OCI-LY7 (cell line): ENCODE measurements around the gene MROH9. TPM values are rescaled to one million over a fixed set of nuclear protein-coding genes. Genes with fewer than 3 reads are reported as not detected.

Experiments
- BruUV-seq: library from RNA; stranded (reverse); fragments of 400-500 nt; replicated peaks from 2 replicates; lab custom pipeline; 2021; lab: Mats Ljungman, UMichigan
- CTCF ChIA-PET: fragments of 300-600 bp; sonication (Branson Sonifier 250); formaldehyde crosslinking; loops from one replicate; lab custom pipeline; 2022; ENCODE audit warnings: antibody characterized with exemption; ENCODE audit not compliant: unreplicated experiment; lab: Charles Lee
- POLR2A ChIA-PET: fragments of 300-600 bp; sonication (Branson Sonifier 250); formaldehyde crosslinking; loops from one replicate; lab custom pipeline; 2022; ENCODE audit warnings: antibody characterized with exemption; lab: Charles Lee
- DNase-seq: peaks from one replicate; pipeline ENCODE4 v3.0.0-alpha.2; 2015; ENCODE audit warnings: low spot score
- H2AFZ ChIP-seq: fragments of 200-600 bp; sonication (generic), shearing (Covaris generic); 2 replicates; pipeline ENCODE4 v1.6.1; 2014; ENCODE audit warnings: mild to moderate bottlenecking, antibody characterized with exemption, low read length, moderate library complexity
- H3K27ac ChIP-seq: fragments of 200-600 bp; sonication (generic); 2 replicates; pipeline ENCODE4 v1.5.1; 2014; ENCODE audit warnings: mixed run types, low read depth, mild to moderate bottlenecking, moderate library complexity, low read length, inconsistent platforms; ENCODE audit not compliant: poor library complexity, severe bottlenecking
- H3K36me3 ChIP-seq: fragments of 200-600 bp; sonication (generic); 2 replicates; pipeline ENCODE4 v1.6.1; 2014; ENCODE audit warnings: mild to moderate bottlenecking, antibody characterized with exemption, low read length, moderate library complexity, mixed read lengths; ENCODE audit not compliant: insufficient read depth
- H3K4me1 ChIP-seq: fragments of 200-600 bp; sonication (generic); 2 replicates; pipeline ENCODE4 v1.5.1; 2014; ENCODE audit warnings: mild to moderate bottlenecking, low read length; ENCODE audit not compliant: insufficient read depth, poor library complexity, severe bottlenecking
- H3K4me2 ChIP-seq: fragments of 200-600 bp; sonication (generic); 2 replicates; pipeline ENCODE4 v1.6.1; 2014; ENCODE audit warnings: mild to moderate bottlenecking, low read length
- H3K4me3 ChIP-seq: fragments of 200-600 bp; sonication (generic); 2 replicates; pipeline ENCODE4 v1.5.1; 2014; ENCODE audit warnings: mild to moderate bottlenecking, low read depth, low read length; ENCODE audit not compliant: poor library complexity, severe bottlenecking
- H3K79me2 ChIP-seq: fragments of 200-600 bp; sonication (generic); 2 replicates; pipeline ENCODE4 v1.6.1; 2016; ENCODE audit warnings: low read depth, mild to moderate bottlenecking, low read length, moderate library complexity, mixed read lengths; ENCODE audit not compliant: insufficient read depth
- H3K9me2 ChIP-seq: fragments of 200-600 bp; sonication (generic); 2 replicates; pipeline ENCODE4 v1.6.1; 2016; ENCODE audit warnings: mild to moderate bottlenecking, low read length, mixed read lengths; ENCODE audit not compliant: insufficient read depth
- H3K9me3 ChIP-seq: fragments of 200-600 bp; sonication (generic); 2 replicates; pipeline ENCODE4 v1.6.1; 2014; ENCODE audit warnings: mild to moderate bottlenecking, mixed run types, low read length, mixed read lengths
- H4K20me1 ChIP-seq: fragments of 200-600 bp; sonication (generic); 2 replicates; pipeline ENCODE4 v1.6.1; 2014; ENCODE audit warnings: mild to moderate bottlenecking, antibody characterized with exemption, low read length, moderate library complexity, mixed read lengths; ENCODE audit not compliant: insufficient read depth
- EZH2phosphoT487 ChIP-seq: fragments of 200-600 bp; sonication (generic); IDR thresholded peaks from 2 replicates; pipeline ENCODE4 v1.6.1; 2018; ENCODE audit warnings: low read depth, borderline replicate concordance, mild to moderate bottlenecking, mixed run types, antibody characterized with exemption, low read length, moderate library complexity, mixed read lengths
- intact Hi-C: fragments of 100-400 bp; cut with micrococcal nuclease; formaldehyde crosslinking; loops from one replicate; pipeline ENCODE4 v1.10.0; 2022; ENCODE audit not compliant: unreplicated experiment
- total RNA-seq, 2 experiments: library from RNA; depleted of rRNA in 1 of 2; stranded (reverse); fragments of >200 nt in 1 of 2; shearing (Covaris generic) in 1 of 2; gene quantifications; 2 replicates each; pipeline ENCODE4 v1.2.3, GENCODE V29; 2014 to 2022
- TF ChIP-seq, protein P1 (sequence below): fragments of 200-600 bp; sonication (generic); conservative IDR thresholded peaks from 2 replicates; pipeline ENCODE4 v1.5.1; 2014; ENCODE audit warnings: mild to moderate bottlenecking, antibody characterized with exemption, low read length, moderate library complexity, mixed read lengths

The MROH9 gene
- total RNA-seq, 2 experiments from 2014 or later, result not detected

- H3K4me3 ChIP-seq, result no peak overlapping the region
- H3K4me1 ChIP-seq, result no peaks in the 10 kb centered on the region
- no peaks in the 10 kb centered on the region for H3K9me2 ChIP-seq
- H4K20me1 ChIP-seq, result no peaks in the 10 kb centered on the region
- CTCF ChIA-PET, result no interaction called here
- H3K79me2 ChIP-seq, result no peaks in the 10 kb centered on the region
- no peak overlapping the region for H3K4me2 ChIP-seq
- TF ChIP-seq, protein P1, sequence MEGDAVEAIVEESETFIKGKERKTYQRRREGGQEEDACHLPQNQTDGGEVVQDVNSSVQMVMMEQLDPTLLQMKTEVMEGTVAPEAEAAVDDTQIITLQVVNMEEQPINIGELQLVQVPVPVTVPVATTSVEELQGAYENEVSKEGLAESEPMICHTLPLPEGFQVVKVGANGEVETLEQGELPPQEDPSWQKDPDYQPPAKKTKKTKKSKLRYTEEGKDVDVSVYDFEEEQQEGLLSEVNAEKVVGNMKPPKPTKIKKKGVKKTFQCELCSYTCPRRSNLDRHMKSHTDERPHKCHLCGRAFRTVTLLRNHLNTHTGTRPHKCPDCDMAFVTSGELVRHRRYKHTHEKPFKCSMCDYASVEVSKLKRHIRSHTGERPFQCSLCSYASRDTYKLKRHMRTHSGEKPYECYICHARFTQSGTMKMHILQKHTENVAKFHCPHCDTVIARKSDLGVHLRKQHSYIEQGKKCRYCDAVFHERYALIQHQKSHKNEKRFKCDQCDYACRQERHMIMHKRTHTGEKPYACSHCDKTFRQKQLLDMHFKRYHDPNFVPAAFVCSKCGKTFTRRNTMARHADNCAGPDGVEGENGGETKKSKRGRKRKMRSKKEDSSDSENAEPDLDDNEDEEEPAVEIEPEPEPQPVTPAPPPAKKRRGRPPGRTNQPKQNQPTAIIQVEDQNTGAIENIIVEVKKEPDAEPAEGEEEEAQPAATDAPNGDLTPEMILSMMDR, result no peak
- no peak for TF ChIP-seq EZH2phosphoT487
- no peaks in the 10 kb centered on the region for H3K36me3 ChIP-seq
- intact Hi-C loops, result no loop called here
- no peak overlapping the region for H2AFZ ChIP-seq
- POLR2A ChIA-PET, result interaction anchor here (0.7 kb wide), 1 partner anchor 195 kb away, joined by 4 read pairs; no protein-coding TSS in a partner anchor
- H3K27ac ChIP-seq, result no peak overlapping the region
- H3K9me3 ChIP-seq, result no peaks in the 10 kb centered on the region
- no peak for DNase-seq
- BruUV-seq, result no TSS peak
These were observed 58.4 kb downstream of the MROH9 start for GRCh38 chr1:170993717-170994116.

DNA sequence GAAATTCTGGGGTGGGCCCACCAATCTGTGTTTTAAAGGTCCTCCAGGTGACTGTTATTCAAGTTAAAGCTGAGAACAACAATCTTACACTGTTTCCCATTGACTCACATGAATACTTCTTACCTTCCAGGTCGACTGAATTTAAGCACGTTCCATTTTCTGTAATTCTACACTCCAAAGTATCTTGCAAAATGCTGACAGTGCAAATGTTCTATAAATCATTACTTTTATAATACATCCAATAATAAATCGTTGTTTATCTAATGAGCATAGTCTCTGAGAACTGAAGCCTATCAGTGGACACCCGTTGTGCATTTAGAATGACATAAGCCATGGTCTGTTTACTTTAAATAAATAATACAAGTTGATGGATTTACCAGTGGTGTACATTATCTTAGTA, 79.5 kb downstream of the MROH9 start:
- no peaks in the 10 kb centered on the region for H3K4me1 ChIP-seq
- intact Hi-C loops, result no loop called here

GRCh38 chr1:171017426-171017825, 82.1 kb downstream of the MROH9 start:
- ChIA-PET CTCF (no interaction called here), POLR2A (interaction anchor here (0.6 kb wide), 1 partner anchor 335 kb away, joined by 3 read pairs; no protein-coding TSS in a partner anchor)
- intact Hi-C loops, result no loop called here
- Histone ChIP-seq H2AFZ (no peak overlapping the region), H3K79me2 (no peaks in the 10 kb centered on the region), H3K4me2 (no peak overlapping the region), H3K36me3 (no peaks in the 10 kb centered on the region), H4K20me1 (no peaks in the 10 kb centered on the region), H3K9me2 (no peaks in the 10 kb centered on the region), H3K4me3 (no peak overlapping the region), H3K4me1 (no peaks in the 10 kb centered on the region), H3K27ac (no peak overlapping the region), H3K9me3 (no peaks in the 10 kb centered on the region)
- DNase-seq, result no peak
- TF ChIP-seq, protein P1, result no peak
- TF ChIP-seq EZH2phosphoT487, result no peak
- no TSS peak for BruUV-seq

More for the DNA sequence above, 79.5 kb downstream of the MROH9 start:
- Histone ChIP-seq H3K27ac (no peak overlapping the region), H3K36me3 (no peaks in the 10 kb centered on the region), H3K4me3 (no peak overlapping the region), H3K79me2 (no peaks in the 10 kb centered on the region), H4K20me1 (no peaks in the 10 kb centered on the region), H3K9me2 (no peaks in the 10 kb centered on the region), H3K4me2 (no peak overlapping the region), H3K9me3 (no peaks in the 10 kb centered on the region), H2AFZ (no peak overlapping the region)
- no peak for DNase-seq
- ChIA-PET CTCF (no interaction called here), POLR2A (interaction anchor here (0.6 kb wide), 1 partner anchor 11 kb away, joined by 3 read pairs; no protein-coding TSS in a partner anchor)
- no TSS peak for BruUV-seq
- TF ChIP-seq EZH2phosphoT487, result no peak
- TF ChIP-seq, protein P1, result no peak
